ENCODE measurements around the gene LIX1L. TPM values are rescaled to one million over a fixed set of nuclear protein-coding genes. Genes with fewer than 3 reads are reported as not detected.

Gene LIX1L
- total RNA-seq, 1 donor: 50.8 TPM

- TF ChIP-seq CTCF (IDR thresholded peaks at IDR 0.05; ENCODE audit: insufficient read depth, low read length): no peak
- H3K4me3 ChIP-seq (ENCODE audit: low read depth, low read length): peak overlapping the region; percentile 97
- peak; percentile 39 for DNase-seq (ENCODE audit: low read depth)
Observed at GRCh38 chr1:145918992-145919939, 38.6 kb downstream of the LIX1L start.

- TF ChIP-seq CTCF (IDR thresholded peaks at IDR 0.05; ENCODE audit: insufficient read depth, low read length): no peak
- DNase-seq (ENCODE audit: low read depth): peak; percentile 88
- peak within 1 kb of the TSS; percentile 97 for H3K4me3 ChIP-seq (ENCODE audit: low read depth, low read length)
Observed at GRCh38 chr1:145918144-145918991, 39.4 kb downstream of the LIX1L start, which contains the start of gene PEX11B. Gene PEX11B (minus strand): TSS chr1:145918717. CDS start chr1:145918688, 29 bp downstream.

GRCh38 chr1:145917595-145917994, 40.2 kb downstream of the LIX1L start:
- no peak for DNase-seq (ENCODE audit: low read depth)
- TF ChIP-seq CTCF (IDR thresholded peaks at IDR 0.05; ENCODE audit: insufficient read depth, low read length): no peak

GRCh38 chr1:145916745-145917144, 41.1 kb downstream of the LIX1L start:
- DNase-seq (ENCODE audit: low read depth): no peak
- TF ChIP-seq CTCF (IDR thresholded peaks at IDR 0.05; ENCODE audit: insufficient read depth, low read length): no peak
- no peak overlapping the region for H3K4me3 ChIP-seq (ENCODE audit: low read depth, low read length)

More at GRCh38 chr1:145917595-145917994, 40.2 kb downstream of the LIX1L start:
- peak overlapping the region; percentile 97 for H3K4me3 ChIP-seq (ENCODE audit: low read depth, low read length)

GRCh38 chr1:145912128-145912641, 45.6 kb downstream of the LIX1L start:
- DNase-seq (ENCODE audit: low read depth): no peak
- no peak for TF ChIP-seq CTCF (IDR thresholded peaks at IDR 0.05; ENCODE audit: insufficient read depth, low read length)
- no peak overlapping the region for H3K4me3 ChIP-seq (ENCODE audit: low read depth, low read length)

- TF ChIP-seq CTCF (IDR thresholded peaks at IDR 0.05; ENCODE audit: insufficient read depth, low read length): no peak
- H3K4me3 ChIP-seq (ENCODE audit: low read depth, low read length): no peak overlapping the region
- peak; percentile 66 for DNase-seq (ENCODE audit: low read depth)
Observed at GRCh38 chr1:145908653-145909052, 49.2 kb downstream of the LIX1L start.
